K562 treated with DMSO at 1 percent for 12 hours (cell line): Measurements from ENCODE around the gene GNL3L. TPM values are rescaled to one million over a fixed set of nuclear protein-coding genes. Genes with fewer than 3 reads are reported as not detected.

ENCODE experiments used
- total RNA-seq: library from RNA; unstranded; fragments of 300-600 nt; gene quantifications from 2 replicates; pipeline ENCODE4 v1.2.3, GENCODE V29; 2022; ENCODE audit not compliant: insufficient read depth

GNL3L gene, protein sequence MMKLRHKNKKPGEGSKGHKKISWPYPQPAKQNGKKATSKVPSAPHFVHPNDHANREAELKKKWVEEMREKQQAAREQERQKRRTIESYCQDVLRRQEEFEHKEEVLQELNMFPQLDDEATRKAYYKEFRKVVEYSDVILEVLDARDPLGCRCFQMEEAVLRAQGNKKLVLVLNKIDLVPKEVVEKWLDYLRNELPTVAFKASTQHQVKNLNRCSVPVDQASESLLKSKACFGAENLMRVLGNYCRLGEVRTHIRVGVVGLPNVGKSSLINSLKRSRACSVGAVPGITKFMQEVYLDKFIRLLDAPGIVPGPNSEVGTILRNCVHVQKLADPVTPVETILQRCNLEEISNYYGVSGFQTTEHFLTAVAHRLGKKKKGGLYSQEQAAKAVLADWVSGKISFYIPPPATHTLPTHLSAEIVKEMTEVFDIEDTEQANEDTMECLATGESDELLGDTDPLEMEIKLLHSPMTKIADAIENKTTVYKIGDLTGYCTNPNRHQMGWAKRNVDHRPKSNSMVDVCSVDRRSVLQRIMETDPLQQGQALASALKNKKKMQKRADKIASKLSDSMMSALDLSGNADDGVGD
- 7.3 and 14.6 TPM in 2 replicates for total RNA-seq

DNA sequence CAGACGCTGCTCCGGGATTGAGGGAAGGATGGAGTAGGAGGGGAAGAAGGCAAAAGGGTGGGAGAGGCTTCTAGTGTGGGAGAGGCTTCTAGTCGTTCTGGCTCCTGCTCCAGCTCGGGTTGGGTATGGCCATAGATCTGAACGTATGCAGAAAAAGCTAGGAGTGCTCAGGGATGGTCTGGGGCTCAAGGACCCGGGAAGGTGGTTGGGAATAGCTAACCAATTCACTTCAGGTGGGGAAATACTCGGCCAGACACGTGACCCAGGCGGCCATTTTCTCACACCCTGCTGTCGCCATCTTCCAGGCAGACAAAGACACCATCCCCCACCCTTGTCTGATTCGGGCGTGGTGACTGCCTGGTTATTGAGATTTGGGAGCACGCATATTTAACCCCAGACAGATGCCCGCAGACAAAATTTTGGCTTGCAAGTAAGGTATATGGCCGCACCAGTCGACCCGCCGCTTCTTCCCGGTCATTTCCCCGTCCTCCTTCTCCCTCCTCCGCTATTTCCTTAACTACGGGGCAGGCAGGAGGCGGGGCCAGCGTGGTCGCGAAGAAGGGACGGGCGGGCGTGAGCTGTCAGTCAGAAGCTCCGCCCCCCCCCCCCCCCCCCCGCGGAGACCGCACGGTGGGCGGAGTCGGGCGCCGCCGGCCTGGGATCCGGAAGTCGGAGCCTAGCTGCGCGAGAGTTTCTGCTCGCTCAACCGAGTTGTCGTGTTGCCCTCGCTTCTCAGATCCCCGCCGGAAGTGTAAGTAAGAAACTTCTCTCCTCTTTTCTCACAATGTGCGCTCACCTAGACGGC, at the start of gene GNL3L:
Gene GNL3L (plus strand): TSS at position 668 of the 805 bp plus-strand sequence. CDS start 2,348 bp downstream, outside the sequence.

GRCh38 chrX:54495814-54496516, 34.1 kb upstream of the GNL3L start, which contains the start of gene FGD1:
FGD1 (minus strand) TSS chrX:54496234; CDS start chrX:54495432, 802 bp downstream.

Other genes with a start within 250 kb of the GNL3L start
- gene WNK3, start 172.2 kb upstream of the GNL3L start, total RNA-seq: 0.12 TPM in 1 of 2 replicates, not detected in the other
- 24.3 and 31.0 TPM in 2 replicates for gene TSR2, start 89.8 kb upstream of the GNL3L start, total RNA-seq
- gene FGD1, start 34.0 kb upstream of the GNL3L start, total RNA-seq: 0.24 and 1.4 TPM in 2 replicates